HL-60 (cell line): ENCODE measurements around the gene P2RX3.
"Not testable (repeated sequence)": the region's sequence is repeated elsewhere in the genome, so short reads cannot be mapped to it uniquely, and the experiment has no call there.

ENCODE experiments used
- DNase-seq, 2 experiments: peaks; one replicate each; pipeline ENCODE4 v3.0.0-alpha.2; 2010 to 2020; ENCODE audit warnings: low read depth in 1 of 2, low spot score in 1 of 2
- H3K27ac ChIP-seq: fragments of 250-450 bp; sonication (Bioruptor Pico); replicated peaks from 2 replicates; pipeline ENCODE4 v1.5.1; 2020; ENCODE audit warnings: mild to moderate bottlenecking, moderate library complexity
- H3K27me3 ChIP-seq: fragments of 250-450 bp; sonication (Bioruptor Pico); 2 replicates; pipeline ENCODE4 v1.5.1; 2021; ENCODE audit warnings: mild to moderate bottlenecking, moderate library complexity; ENCODE audit not compliant: insufficient read depth, poor library complexity, severe bottlenecking
- H3K4me3 ChIP-seq: replicated peaks from 2 replicates; pipeline ENCODE4 v1.5.1; 2011; ENCODE audit warnings: mild to moderate bottlenecking, control low read depth, low read length; ENCODE audit not compliant: insufficient read depth
- GABPA ChIP-seq: IDR thresholded peaks from 2 replicates; pipeline ENCODE4 v1.6.1; 2012; ENCODE audit warnings: low read depth
- POLR2AphosphoS5 ChIP-seq: IDR thresholded peaks from 2 replicates; pipeline ENCODE4 v1.6.1; 2012; ENCODE audit warnings: low read depth
- REST ChIP-seq: IDR thresholded peaks from 2 replicates; pipeline ENCODE4 v1.6.1; 2012; ENCODE audit warnings: low read depth; ENCODE audit not compliant: insufficient replicate concordance
- SPI1 ChIP-seq: IDR thresholded peaks from 2 replicates; pipeline ENCODE4 v1.6.1; 2012; ENCODE audit warnings: low read depth, mild to moderate bottlenecking, borderline replicate concordance
- long read RNA-seq: library from polyadenylated mRNA; unstranded; transcript quantifications from one replicate; pipeline ENCODE4 v2.0.0, GENCODE V29; 2020
- TF ChIP-seq, protein P1 (sequence below): IDR thresholded peaks from one replicate; pipeline ENCODE4 v1.5.1; 2011; ENCODE audit warnings: low read length, control low read depth, inconsistent platforms; ENCODE audit not compliant: insufficient read depth

The P2RX3 gene
- long read RNA-seq, result 0 reads

GRCh38 chr11:57338142-57338541, at the start of gene P2RX3:
TSS of gene P2RX3 (plus strand) at chr11:57338352. CDS start at chr11:57338551, 199 bp downstream.
- H3K27ac ChIP-seq, result no peak within 1 kb of the TSS
- no peak for DNase-seq
- no peak within 1 kb of the TSS for H3K4me3 ChIP-seq
- no peak for TF ChIP-seq POLR2AphosphoS5
- no peak for TF ChIP-seq SPI1
- TF ChIP-seq, protein P1, sequence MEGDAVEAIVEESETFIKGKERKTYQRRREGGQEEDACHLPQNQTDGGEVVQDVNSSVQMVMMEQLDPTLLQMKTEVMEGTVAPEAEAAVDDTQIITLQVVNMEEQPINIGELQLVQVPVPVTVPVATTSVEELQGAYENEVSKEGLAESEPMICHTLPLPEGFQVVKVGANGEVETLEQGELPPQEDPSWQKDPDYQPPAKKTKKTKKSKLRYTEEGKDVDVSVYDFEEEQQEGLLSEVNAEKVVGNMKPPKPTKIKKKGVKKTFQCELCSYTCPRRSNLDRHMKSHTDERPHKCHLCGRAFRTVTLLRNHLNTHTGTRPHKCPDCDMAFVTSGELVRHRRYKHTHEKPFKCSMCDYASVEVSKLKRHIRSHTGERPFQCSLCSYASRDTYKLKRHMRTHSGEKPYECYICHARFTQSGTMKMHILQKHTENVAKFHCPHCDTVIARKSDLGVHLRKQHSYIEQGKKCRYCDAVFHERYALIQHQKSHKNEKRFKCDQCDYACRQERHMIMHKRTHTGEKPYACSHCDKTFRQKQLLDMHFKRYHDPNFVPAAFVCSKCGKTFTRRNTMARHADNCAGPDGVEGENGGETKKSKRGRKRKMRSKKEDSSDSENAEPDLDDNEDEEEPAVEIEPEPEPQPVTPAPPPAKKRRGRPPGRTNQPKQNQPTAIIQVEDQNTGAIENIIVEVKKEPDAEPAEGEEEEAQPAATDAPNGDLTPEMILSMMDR, result no peak
- no peak for TF ChIP-seq REST
- TF ChIP-seq GABPA, result no peak
- H3K27me3 ChIP-seq, result no peaks in the 10 kb centered on the region

DNA sequence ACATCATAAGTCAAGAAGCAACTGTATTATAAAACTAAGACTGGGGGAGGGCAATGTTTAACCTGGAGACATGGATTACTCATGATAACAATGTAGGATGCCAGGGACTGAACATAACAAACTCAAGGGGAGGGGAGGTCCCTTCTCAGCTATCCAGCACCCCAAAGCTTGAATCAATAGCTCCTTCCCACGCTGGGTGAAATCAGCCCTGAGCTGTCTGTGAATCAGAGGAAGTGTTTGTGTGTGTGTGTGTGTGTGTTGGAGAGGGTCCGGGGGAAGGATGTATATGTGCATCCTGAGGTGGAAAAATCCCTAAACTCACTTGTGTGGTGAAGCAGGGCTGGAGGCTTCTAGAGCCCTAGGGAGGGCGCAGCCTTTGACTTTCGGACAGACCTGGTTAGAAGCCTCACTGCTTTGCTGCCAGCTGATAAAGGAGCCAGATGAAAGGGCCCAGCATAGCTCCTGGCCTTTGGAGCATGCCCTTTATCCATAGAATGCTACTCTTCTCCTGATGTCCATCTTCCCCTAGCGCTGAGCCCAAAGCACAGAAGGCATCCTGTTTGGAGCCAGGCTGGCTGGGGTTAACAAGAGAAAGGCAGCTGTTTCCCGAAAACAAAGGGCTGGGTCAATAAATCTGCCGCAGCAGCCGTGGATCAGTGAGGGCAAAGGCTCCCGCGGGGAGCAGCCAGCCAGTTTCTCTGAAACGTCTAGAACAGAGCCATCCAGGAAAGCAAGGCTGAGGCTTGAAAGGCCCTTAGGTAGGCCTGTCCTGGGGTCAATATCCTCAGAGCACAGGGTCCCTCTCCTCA, 49.2 kb upstream of the P2RX3 start:
- H3K4me3 ChIP-seq, result no peak overlapping the region
- no peak for DNase-seq
- H3K27ac ChIP-seq, result no peak overlapping the region
- peaks cover 4% of the 10 kb centered on the region for H3K27me3 ChIP-seq
- TF ChIP-seq POLR2AphosphoS5, result no peak
- TF ChIP-seq, protein P1, result no peak
- TF ChIP-seq SPI1, result no peak
- TF ChIP-seq GABPA, result no peak

DNA sequence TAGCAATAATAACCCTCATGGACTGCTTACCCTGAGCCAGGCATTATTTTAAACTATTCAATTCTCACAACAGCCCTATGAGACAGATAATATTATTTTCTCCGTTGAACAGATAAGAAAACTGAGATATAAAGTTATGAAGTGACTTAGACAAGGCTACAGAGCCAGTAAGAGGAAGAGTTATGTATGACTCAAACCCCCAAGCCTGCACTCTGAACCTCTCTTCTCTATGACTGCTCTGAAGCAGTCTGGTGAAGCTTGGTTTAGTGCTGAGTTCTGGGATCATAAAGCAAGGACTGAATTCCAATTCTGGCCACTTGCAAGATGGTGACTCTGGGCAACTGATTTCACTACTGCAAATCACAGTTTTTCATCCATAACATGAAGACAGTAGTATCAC, 47.9 kb upstream of the P2RX3 start:
- peaks cover 4% of the 10 kb centered on the region for H3K27me3 ChIP-seq
- TF ChIP-seq, protein P1, result no peak

GRCh38 chr11:57294225-57295131, 43.7 kb upstream of the P2RX3 start:
- peaks cover 4% of the 10 kb centered on the region for H3K27me3 ChIP-seq
- DNase-seq, result no peak
- no peak overlapping the region for H3K27ac ChIP-seq
- TF ChIP-seq REST (no peak), SPI1 (no peak), GABPA (no peak), POLR2AphosphoS5 (no peak)
- TF ChIP-seq, protein P1, result no peak
- H3K4me3 ChIP-seq, result no peak overlapping the region

More for the DNA sequence above, 47.9 kb upstream of the P2RX3 start:
- no peak overlapping the region for H3K27ac ChIP-seq
- no peak for DNase-seq
- no peak overlapping the region for H3K4me3 ChIP-seq

DNA sequence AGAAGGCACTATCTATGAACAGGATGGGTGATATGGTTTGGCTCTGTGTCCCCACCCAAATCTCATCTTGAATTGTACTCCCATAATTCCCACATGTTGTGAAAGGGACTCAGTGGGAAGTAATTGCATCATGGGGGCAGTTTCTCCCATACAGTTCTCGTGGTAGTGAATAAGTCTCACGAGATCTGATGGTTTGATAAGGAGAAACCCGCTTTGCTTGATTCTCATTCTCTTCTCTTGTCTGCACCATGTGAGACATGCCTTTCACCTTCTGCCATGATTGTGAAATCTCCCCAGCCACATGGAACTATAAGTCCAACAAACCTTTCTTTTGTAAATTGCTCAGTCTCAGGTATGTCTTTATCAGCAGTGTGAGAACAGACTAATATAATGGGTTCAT, 41.9 kb upstream of the P2RX3 start:
- not testable (repeated sequence) for H3K4me3 ChIP-seq, H3K27me3 ChIP-seq, H3K27ac ChIP-seq, DNase-seq
